GM18526 (cell line): ENCODE data around the gene MLF2.

ENCODE experiments used
- POLR2A ChIP-seq: IDR thresholded peaks from 3 replicates; pipeline ENCODE4 v1.6.1; 2011; ENCODE audit not compliant: insufficient read length; ENCODE audit errors: extremely low read depth

Gene MLF2, protein sequence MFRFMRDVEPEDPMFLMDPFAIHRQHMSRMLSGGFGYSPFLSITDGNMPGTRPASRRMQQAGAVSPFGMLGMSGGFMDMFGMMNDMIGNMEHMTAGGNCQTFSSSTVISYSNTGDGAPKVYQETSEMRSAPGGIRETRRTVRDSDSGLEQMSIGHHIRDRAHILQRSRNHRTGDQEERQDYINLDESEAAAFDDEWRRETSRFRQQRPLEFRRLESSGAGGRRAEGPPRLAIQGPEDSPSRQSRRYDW

DNA sequence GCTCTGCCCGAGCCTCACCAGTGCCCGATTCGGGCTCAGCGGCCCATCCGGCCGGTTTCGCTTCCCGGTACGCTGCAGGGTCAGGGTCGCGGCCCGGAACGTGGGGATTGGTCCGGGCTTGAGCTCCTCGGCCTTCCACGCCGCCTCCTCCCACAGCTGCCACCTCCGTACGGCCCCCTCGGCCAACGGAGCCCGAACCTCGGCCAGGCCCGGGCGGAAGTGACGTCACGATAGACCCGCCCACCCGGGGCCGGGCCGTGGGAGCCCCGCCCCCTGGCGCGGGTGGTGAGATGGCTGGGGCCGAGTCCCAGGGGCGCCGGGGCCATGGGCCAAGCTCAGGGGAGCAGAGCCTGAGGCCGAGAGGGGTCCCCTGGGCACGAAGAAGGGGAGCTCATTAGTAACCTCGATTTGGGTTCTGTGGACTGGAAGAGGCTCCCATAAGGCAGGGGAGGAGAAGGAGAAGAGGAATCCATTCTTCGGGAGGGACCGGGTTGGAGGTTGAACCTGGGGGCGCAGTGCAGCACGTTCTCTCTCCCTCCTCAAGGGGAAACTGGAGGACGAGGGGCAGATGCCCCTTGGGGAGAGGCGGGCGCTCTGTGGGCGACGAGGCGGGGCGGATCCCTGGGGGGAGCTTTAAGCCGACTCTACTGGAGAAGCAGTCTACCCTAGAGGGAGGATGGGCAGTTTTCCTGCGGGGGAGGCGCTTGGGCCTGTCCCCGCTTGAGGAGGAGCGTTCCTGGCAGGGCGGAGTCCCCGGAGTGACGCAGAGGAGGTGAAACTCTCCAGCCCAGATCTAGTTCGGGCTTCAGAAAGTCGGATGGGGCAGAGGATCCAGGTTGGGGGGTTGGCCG lies at the start of gene MLF2:
Gene MLF2, minus strand, starts transcription at position 221 of the 851 bp plus-strand sequence. CDS start 807 bp downstream, outside the sequence.
- TF ChIP-seq POLR2A = peak; percentile 90

GRCh38 chr12:6799147-6799546 lies 46.2 kb upstream of the MLF2 start:
- no peak for TF ChIP-seq POLR2A

- TF ChIP-seq POLR2A = no peak
These were observed 43.6 kb upstream of the MLF2 start for GRCh38 chr12:6796576-6796975.

DNA sequence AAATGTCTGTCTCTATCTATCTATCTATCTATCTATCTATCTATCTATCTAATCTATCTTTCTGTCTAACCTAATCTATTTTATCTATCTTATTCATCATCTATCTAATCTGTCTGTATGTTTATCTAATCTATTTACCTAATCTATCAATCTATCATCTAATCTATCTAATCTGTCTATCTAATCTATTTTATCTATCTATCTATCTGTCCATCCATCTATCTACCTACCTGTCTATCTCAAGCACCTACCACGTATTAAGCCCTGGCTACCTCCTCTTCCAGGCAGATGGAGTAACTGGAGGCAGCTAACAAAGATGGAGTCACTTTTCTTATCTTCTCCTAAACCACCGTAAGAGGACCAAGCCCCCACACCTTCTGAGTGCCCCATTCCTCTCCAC lies 42.1 kb upstream of the MLF2 start:
- no peak for TF ChIP-seq POLR2A

DNA sequence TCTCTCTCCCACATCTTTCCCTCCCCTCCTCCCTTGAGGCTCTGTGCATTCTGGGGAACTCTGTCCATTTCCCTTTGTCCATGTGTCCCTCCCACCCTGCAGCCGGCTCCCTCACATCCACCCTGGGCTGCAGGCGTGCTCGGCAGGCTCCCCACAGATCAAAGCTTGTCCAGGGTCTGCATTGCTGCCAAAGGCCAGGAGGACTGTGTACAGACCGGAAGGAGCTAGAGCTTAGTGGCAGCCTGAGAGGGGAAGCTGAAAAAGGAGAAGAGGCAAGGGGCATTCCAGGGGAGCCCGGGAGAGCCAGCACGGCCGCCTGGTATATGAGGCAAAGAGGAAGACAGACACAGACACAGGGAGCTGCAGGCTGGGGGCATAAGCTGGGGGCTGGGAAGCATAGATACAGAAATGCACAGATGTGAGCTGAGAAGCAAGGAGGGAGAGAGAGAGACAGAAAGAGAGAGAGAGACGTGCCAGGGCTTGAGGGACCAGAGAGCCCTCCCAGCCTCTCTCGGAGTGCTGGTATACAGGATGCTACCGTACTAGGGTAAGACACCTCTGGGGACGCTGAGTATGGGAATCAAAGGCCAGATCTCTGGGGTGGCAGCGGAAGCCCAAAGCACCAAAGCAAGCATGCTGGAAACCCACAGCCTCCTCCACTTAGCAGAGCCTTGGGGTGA lies 39.7 kb upstream of the MLF2 start:
- TF ChIP-seq POLR2A = no peak

GRCh38 chr12:6791931-6792520 lies 39.1 kb upstream of the MLF2 start:
- TF ChIP-seq POLR2A = no peak

DNA sequence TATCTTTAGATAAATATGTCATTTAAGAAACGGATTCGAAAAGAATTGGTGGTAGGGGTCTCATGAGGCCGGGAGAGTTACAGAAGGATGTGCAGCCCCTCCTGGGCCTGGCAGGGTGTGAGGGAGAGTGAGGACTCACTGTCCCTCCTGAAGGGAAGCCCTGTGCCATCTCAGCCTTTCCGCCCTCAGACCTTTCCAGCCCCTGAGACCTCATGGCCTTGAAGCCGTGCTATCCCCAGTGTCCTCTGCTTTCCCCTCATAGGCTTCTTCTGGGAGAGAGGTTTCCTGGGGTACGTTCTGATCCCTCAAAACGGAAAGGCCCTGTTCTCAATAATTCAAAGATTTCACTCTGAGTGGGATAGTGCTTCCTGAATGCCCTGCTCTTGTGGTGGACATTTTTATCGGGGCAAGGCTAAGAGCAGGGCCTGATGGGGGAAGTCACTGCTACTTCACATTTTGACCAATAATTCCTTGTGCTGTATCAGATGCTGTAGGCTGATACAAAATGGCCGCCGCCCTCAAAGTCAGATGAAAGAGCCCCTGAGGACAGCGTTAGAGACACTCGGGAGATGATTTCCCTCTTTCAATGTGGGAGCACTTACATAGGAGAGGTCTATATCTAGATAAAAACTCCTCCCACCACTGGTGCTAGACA lies 37.7 kb upstream of the MLF2 start:
- no peak for TF ChIP-seq POLR2A

DNA sequence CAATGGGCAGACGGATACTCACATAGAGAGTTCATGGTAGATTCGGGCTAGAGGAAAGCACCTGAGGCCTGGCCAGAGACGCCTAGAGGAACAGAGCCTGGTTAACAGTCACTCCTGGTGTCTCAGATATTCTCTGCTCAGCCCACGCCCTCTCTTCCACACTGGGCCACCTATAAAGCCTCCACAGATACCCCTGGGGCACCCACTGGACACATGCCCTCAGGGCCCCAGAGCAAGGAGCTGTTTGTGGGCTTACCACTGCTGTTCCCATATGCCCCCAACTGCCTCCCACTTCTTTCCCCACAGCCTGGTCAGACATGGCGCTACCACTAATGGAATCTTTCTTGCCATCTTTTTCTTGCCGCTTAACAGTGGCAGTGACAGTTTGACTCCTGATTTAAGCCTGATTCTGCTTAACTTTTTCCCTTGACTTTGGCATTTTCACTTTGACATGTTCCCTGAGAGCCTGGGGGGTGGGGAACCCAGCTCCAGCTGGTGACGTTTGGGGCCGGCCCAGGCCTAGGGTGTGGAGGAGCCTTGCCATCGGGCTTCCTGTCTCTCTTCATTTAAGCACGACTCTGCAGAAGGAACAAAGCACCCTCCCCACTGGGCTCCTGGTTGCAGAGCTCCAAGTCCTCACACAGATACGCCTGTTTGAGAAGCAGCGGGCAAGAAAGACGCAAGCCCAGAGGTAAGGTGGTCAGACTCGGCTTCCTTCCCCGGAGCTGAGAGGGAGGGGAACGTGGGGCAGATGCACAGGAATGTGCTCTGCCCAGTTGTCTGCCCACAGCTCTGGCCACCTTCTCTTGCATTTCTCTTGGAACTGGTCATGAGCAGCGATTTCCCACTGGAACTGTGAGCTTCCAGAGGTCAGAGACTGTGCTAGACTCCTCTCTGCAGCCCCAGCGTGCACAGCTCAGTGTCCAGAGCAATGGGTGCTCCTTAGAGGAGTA lies 36.3 kb upstream of the MLF2 start, which contains the start of gene CD4:
Gene CD4, plus strand, starts transcription at position 557 of the 953 bp plus-strand sequence. CDS start 10,611 bp downstream, outside the sequence.
- no peak for TF ChIP-seq POLR2A

DNA sequence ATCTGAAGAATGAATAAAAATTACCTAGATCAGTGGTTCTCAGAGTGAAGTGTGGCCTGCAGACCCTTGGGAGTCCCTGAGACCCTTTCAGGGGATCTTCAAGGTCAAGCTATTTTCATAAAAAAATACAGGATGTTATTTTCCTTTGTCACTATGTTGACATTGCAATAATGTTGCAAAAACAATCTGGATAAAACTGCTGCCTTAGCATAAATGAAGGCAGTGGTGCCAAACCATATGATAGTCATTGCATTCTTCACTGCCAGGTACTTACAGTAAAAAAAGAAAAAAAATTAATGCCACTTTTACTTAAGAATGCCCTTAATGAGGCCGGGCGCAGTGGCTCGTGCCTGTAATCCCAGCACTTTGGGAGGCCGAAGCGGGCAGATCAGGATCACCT lies 34.4 kb upstream of the MLF2 start:
- TF ChIP-seq POLR2A = no peak

GRCh38 chr12:6786416-6787094 lies 33.6 kb upstream of the MLF2 start:
- no peak for TF ChIP-seq POLR2A

GRCh38 chr12:6784761-6785160 lies 31.8 kb upstream of the MLF2 start:
- TF ChIP-seq POLR2A = no peak

GRCh38 chr12:6784296-6784695 lies 31.4 kb upstream of the MLF2 start:
- TF ChIP-seq POLR2A = no peak

DNA sequence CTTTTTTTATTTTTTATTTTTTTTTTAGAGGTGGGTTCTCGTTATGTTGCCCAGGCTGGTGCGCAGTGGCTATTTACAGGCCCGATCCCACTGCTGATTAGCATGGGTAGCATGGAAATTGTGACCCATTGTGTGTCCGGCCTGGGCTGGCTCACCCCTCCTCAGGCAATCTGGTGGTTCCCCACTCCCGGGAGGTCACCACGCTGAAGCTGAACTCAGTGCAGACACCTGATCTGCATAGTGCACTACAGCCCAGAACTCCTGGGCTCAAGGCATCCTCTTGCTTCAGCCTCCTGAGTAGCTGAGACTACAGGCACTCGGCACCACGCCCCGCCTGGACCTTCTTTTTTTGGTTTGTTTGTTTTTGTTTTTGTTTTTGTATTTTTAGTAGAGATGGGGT lies 30.9 kb upstream of the MLF2 start:
- TF ChIP-seq POLR2A = no peak
